ENCODE data around the gene NRP1. TPM values are rescaled to one million over a fixed set of nuclear protein-coding genes. Genes with fewer than 3 reads are reported as not detected.
"Not testable (repeated sequence)": the region's sequence is repeated elsewhere in the genome, so short reads cannot be mapped to it uniquely, and the experiment has no call there.

Gene NRP1
- polyA plus RNA-seq, 2 donors: 2.6 to 4.6 TPM

DNA sequence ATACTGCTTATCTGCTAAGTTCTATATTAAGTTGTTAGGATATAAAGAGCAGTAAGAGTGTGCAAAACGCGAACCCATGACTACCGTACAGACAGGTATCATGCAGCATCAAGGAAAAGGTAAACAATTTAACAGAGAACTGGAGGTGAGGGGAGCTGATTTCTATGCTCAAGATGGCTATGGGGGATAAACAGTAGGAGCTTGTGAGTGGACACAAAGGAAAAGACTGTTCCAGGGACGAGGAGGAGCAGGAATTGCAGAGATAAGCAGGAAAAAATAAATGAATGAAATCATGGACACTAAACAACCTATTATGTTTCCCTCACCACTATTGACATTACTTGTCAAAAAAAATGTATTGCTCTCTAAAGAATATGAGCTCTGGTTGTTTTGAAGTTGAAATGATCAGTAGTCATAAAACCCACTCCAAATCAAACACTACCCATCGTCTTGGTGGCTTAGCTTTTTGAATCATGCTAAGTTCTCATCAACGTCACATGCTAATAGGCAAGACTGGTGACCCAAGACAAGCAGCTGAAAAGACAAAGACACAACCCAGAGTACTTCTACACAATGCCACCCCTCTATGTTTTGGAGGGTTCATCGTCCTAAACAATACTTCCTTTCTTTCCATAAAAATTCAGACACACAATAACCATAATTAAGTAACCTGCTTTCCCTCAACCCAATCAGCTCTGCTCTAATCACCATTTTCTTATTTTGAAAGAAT, 102.7 kb downstream of the NRP1 start:
- no peaks in the 10 kb centered on the region for H3K36me3 ChIP-seq (ENCODE audit: control insufficient read depth in 2 of 2, insufficient read depth in 2 of 2, low read length in 1 of 2)

DNA sequence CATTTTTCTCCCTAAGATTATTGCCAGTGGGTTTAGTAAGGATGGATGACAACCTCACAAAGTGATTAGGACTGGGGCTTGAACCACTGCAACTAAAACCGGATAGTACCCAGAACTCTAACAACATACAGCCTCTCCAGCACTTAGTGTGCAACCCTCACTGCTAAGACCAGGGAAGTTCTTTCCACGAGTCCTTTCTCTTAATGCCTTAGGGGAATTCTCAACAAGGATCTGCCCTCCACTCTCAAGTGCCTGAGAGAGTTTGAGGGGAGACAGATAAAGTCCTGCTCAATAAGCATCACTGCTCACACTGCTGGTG, 104.6 kb downstream of the NRP1 start:
- WGBS, 2 donors: 55 to 62% methylated on average over 2 of the region's 2 CpGs
- H3K27ac ChIP-seq (ENCODE audit: low read depth in 2 of 2, low read length in 1 of 2): no peak overlapping the region

More for the DNA sequence above, 102.7 kb downstream of the NRP1 start:
- WGBS, 2 donors: 87 to 95% methylated on average over 7 of the region's 7 CpGs
- no peaks in the 10 kb centered on the region for H3K4me1 ChIP-seq (ENCODE audit: control insufficient read depth in 2 of 2, insufficient read depth in 2 of 2, low read length in 1 of 2)
- H3K4me3 ChIP-seq (ENCODE audit: low read depth in 1 of 2, low read length in 2 of 2): no peak overlapping the region
- H3K27ac ChIP-seq (ENCODE audit: low read depth in 2 of 2, low read length in 1 of 2): no peak overlapping the region
- H3K27me3 ChIP-seq (ENCODE audit: control insufficient read depth in 1 of 2, insufficient read depth in 2 of 2, low read length in 2 of 2): no peaks in the 10 kb centered on the region
- H3K9me3 ChIP-seq (ENCODE audit: control insufficient read depth in 2 of 2, insufficient read depth in 1 of 2, low read depth in 1 of 2, low read length in 1 of 2): no peaks in the 10 kb centered on the region

DNA sequence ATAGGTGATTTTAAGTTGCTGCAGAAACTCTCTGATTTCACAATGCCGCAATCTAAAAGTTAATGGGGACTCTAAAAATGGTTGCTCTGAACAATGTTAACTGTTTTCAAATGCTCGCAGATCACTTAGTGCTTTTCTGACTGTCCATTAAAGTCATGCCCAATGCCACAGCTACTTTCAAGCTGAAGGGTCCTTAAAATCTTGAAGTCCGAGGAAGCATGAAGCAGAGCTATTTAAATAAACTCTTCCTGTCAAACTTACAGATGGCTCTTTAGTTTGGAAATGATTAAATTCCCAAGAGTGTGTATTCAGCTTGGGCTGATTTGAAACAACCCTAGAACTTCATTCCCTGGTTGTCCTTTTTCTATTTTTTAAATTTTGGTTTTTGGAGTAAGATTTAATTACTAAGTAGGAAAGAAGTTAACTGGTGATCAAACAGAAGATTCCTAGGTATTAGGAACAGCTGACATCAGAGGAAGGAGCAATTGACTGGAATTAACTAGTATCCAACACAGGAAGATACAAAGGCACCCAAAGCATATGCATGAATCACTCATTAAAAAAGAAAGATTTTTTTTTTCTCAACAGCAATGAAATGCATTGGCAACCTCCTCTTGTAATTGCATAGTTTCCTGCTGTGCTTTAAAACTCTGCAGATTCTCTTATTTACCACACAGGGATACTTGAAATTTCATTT, 105.1 kb downstream of the NRP1 start:
- no peaks in the 10 kb centered on the region for H3K36me3 ChIP-seq (ENCODE audit: control insufficient read depth in 2 of 2, insufficient read depth in 2 of 2, low read length in 1 of 2)

More for the DNA sequence above, 104.6 kb downstream of the NRP1 start:
- Histone ChIP-seq H3K4me1 (ENCODE audit: control insufficient read depth in 2 of 2, insufficient read depth in 2 of 2, low read length in 1 of 2) (no peaks in the 10 kb centered on the region), H3K9me3 (ENCODE audit: control insufficient read depth in 2 of 2, insufficient read depth in 1 of 2, low read depth in 1 of 2, low read length in 1 of 2) (no peaks in the 10 kb centered on the region), H3K27me3 (ENCODE audit: control insufficient read depth in 1 of 2, insufficient read depth in 2 of 2, low read length in 2 of 2) (no peaks in the 10 kb centered on the region), H3K4me3 (ENCODE audit: low read depth in 1 of 2, low read length in 2 of 2) (no peak overlapping the region), H3K36me3 (ENCODE audit: control insufficient read depth in 2 of 2, insufficient read depth in 2 of 2, low read length in 1 of 2) (no peaks in the 10 kb centered on the region)

DNA sequence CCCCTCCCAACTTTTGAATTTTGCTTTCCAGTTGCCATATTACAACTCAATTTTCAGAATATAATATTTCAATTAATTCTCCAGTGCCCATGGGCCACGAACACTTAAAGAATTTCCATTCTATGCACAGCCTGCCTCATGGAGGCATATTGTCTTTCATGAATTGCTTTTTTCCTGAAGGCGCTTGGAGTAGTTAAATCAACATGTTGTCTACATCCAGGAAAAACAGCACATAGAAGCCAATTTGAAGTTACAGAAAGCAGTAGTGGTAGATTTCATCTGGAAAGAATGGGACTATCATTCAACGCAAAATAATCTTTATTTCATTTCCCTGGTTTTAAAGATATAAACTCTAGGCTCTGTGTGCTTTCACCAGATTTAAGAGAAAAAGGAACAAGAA, 106.0 kb downstream of the NRP1 start:
- WGBS, 2 donors: 88 to 92% methylated on average over 3 of the region's 3 CpGs
- no peaks in the 10 kb centered on the region for H3K4me1 ChIP-seq (ENCODE audit: control insufficient read depth in 2 of 2, insufficient read depth in 2 of 2, low read length in 1 of 2)
- H3K27me3 ChIP-seq (ENCODE audit: control insufficient read depth in 1 of 2, insufficient read depth in 2 of 2, low read length in 2 of 2): no peaks in the 10 kb centered on the region
- no peaks in the 10 kb centered on the region for H3K9me3 ChIP-seq (ENCODE audit: control insufficient read depth in 2 of 2, insufficient read depth in 1 of 2, low read depth in 1 of 2, low read length in 1 of 2)
- no peak overlapping the region for H3K4me3 ChIP-seq (ENCODE audit: low read depth in 1 of 2, low read length in 2 of 2)
- H3K36me3 ChIP-seq (ENCODE audit: control insufficient read depth in 2 of 2, insufficient read depth in 2 of 2, low read length in 1 of 2): no peaks in the 10 kb centered on the region
- no peak overlapping the region for H3K27ac ChIP-seq (ENCODE audit: low read depth in 2 of 2, low read length in 1 of 2)

More for the DNA sequence above, 105.1 kb downstream of the NRP1 start:
- 81 to 87% methylated on average over 3 of the region's 3 CpGs for WGBS, 2 donors
- no peaks in the 10 kb centered on the region for H3K9me3 ChIP-seq (ENCODE audit: control insufficient read depth in 2 of 2, insufficient read depth in 1 of 2, low read depth in 1 of 2, low read length in 1 of 2)
- no peaks in the 10 kb centered on the region for H3K27me3 ChIP-seq (ENCODE audit: control insufficient read depth in 1 of 2, insufficient read depth in 2 of 2, low read length in 2 of 2)
- H3K4me1 ChIP-seq (ENCODE audit: control insufficient read depth in 2 of 2, insufficient read depth in 2 of 2, low read length in 1 of 2): no peaks in the 10 kb centered on the region
- H3K4me3 ChIP-seq (ENCODE audit: low read depth in 1 of 2, low read length in 2 of 2): no peak overlapping the region
- no peak overlapping the region for H3K27ac ChIP-seq (ENCODE audit: low read depth in 2 of 2, low read length in 1 of 2)

DNA sequence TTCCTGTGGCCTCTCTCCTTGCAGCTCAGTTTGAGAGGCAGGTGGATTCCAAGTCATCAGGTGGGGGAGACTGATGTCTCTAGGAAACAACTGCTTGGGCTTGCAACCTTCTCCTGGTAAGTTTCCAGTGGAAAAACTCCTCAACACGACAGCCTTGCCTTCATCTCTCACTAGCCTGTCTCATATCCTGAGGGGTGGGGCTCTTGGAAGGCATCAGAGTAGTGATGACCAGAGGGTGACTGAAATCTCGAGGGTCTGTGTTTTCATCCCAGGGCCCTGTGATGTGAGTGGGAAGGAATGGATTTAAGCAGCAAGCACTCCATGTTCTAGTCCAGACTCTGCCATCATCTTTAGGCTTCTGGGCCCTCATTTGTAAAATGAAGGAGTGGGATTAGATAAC, 107.0 kb downstream of the NRP1 start:
- no peaks in the 10 kb centered on the region for H3K4me1 ChIP-seq (ENCODE audit: control insufficient read depth in 2 of 2, insufficient read depth in 2 of 2, low read length in 1 of 2)
- H3K27ac ChIP-seq (ENCODE audit: low read depth in 2 of 2, low read length in 1 of 2): no peak overlapping the region
- no peak overlapping the region for H3K4me3 ChIP-seq (ENCODE audit: low read depth in 1 of 2, low read length in 2 of 2)
- no peaks in the 10 kb centered on the region for H3K36me3 ChIP-seq (ENCODE audit: control insufficient read depth in 2 of 2, insufficient read depth in 2 of 2, low read length in 1 of 2)
- no peaks in the 10 kb centered on the region for H3K9me3 ChIP-seq (ENCODE audit: control insufficient read depth in 2 of 2, insufficient read depth in 1 of 2, low read depth in 1 of 2, low read length in 1 of 2)
- WGBS, 2 donors: 27 to 50% methylated on average over 2 of the region's 2 CpGs
- no peaks in the 10 kb centered on the region for H3K27me3 ChIP-seq (ENCODE audit: control insufficient read depth in 1 of 2, insufficient read depth in 2 of 2, low read length in 2 of 2)

DNA sequence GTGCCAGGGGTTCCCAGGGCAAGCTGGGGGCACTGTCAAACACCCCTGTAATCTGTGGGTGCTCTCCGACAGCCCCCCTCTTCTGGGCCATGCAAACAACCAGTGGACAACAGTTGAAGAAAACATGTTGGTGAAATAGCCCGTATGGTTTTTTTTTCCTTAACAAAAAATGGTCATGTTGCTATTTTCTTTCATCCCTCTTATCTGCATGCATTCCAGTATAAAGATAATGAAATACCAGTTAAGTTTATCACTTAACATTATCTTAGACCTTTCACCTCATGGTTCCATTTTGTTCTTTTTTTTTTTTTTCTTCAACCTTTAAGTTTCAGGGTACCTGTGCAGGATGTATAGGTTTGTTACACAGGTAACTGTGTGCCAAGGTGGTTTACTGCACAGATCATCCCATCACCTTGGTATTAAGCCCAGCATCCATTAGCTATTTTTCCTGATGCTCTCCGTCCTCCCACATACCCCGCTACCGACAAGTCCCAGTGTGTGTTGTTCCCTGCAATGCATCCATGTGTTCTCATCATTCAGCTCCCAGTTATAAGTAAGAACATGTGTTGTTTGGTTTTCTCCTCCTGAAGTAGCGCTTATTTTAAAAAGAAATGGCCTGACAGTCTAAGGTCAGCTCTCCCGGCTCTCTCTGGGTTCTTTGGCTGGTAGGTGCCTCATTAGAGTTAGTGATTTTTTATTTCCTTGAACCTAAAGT, 110.1 kb downstream of the NRP1 start:
- H3K4me1 ChIP-seq (ENCODE audit: control insufficient read depth in 2 of 2, insufficient read depth in 2 of 2, low read length in 1 of 2): no peaks in the 10 kb centered on the region
- no peak overlapping the region for H3K27ac ChIP-seq (ENCODE audit: low read depth in 2 of 2, low read length in 1 of 2)
- H3K4me3 ChIP-seq (ENCODE audit: low read depth in 1 of 2, low read length in 2 of 2): no peak overlapping the region
- 86 to 91% methylated on average over 7 of the region's 7 CpGs for whole genome bisulfite sequencing, 2 donors
- no peaks in the 10 kb centered on the region for H3K9me3 ChIP-seq (ENCODE audit: control insufficient read depth in 2 of 2, insufficient read depth in 1 of 2, low read depth in 1 of 2, low read length in 1 of 2)
- H3K27me3 ChIP-seq (ENCODE audit: control insufficient read depth in 1 of 2, insufficient read depth in 2 of 2, low read length in 2 of 2): no peaks in the 10 kb centered on the region
- H3K36me3 ChIP-seq (ENCODE audit: control insufficient read depth in 2 of 2, insufficient read depth in 2 of 2, low read length in 1 of 2): no peaks in the 10 kb centered on the region

DNA sequence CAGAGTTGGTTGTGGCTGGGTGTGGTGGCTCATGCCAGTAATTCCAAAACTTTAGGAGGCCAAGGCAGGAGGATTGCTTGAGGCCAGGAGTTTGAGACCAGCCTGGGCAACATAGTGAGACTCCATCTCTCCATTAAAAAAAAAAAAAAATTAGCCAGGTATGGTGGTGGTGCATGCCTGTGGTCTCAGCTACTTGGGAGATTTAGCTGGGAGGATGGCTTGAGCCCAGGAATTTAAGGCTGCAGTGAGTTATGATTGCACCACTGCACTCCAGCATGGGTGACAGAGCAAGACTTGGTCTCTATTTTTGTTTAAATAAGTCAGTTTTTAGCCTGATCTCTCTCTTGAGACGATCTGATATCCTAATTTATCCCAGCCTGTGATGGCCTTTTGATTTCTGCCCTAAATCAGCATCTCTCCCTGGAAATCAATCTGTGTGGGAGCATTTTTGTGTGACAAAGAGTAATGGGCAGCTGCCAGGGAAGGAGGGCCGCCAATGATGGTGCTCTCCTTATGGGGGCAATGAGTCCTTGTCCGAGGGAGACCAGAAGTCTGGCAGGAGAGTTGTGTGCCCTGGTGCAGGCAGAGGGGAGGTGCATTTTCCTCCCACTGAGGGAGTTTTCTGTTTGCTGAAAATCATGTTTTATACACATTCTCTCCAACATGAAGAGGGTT, 111.0 kb downstream of the NRP1 start:
- Histone ChIP-seq H3K36me3 (ENCODE audit: control insufficient read depth in 2 of 2, insufficient read depth in 2 of 2, low read length in 1 of 2) (no peaks in the 10 kb centered on the region), H3K4me1 (ENCODE audit: control insufficient read depth in 2 of 2, insufficient read depth in 2 of 2, low read length in 1 of 2) (no peaks in the 10 kb centered on the region), H3K27me3 (ENCODE audit: control insufficient read depth in 1 of 2, insufficient read depth in 2 of 2, low read length in 2 of 2) (no peaks in the 10 kb centered on the region), H3K27ac (ENCODE audit: low read depth in 2 of 2, low read length in 1 of 2) (no peak overlapping the region), H3K9me3 (ENCODE audit: control insufficient read depth in 2 of 2, insufficient read depth in 1 of 2, low read depth in 1 of 2, low read length in 1 of 2) (no peaks in the 10 kb centered on the region), H3K4me3 (ENCODE audit: low read depth in 1 of 2, low read length in 2 of 2) (no peak overlapping the region)
- WGBS, 2 donors: 77 to 78% methylated on average over 3 of the region's 3 CpGs

DNA sequence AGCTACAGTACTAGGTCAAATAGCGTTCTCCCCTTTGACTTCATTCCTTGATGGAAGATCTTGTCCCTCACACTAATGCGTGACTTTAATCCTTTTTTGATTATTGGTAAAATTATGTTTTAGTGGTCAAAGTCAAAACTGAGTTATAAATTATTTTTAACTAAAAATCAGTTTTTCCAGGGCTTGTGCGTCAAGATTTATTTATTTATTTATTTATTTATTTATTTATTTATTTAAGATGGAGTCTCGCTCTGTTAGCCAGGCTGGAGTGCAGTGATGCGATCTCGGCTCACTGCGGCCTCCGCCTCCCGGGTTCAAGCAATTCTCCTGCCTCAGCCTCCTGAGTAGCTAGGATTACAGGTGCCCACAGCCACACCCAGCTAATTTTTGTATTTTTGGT, 112.2 kb downstream of the NRP1 start:
- H3K36me3 ChIP-seq (ENCODE audit: control insufficient read depth in 2 of 2, insufficient read depth in 2 of 2, low read length in 1 of 2): not testable (repeated sequence)
- 87 to 93% methylated on average over 9 of the region's 9 CpGs for WGBS, 2 donors

DNA sequence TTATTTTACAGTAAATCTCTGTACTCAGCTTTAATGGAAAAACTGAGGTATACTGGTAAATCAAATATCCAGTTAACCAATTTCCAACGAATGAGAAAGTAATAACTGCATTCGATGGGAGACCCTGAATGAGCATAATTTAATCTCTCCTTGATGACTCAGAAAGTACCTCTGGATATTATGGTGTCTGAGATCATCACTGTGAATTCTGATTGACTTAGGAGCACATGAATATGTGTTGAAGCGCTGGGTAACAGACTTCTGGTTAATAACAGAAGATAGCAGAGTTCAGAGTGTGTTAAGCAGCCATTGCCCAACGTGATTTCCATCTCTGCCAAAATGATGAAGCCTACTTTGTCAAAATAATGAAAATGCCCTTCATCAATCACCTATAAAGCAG, 116.6 kb downstream of the NRP1 start:
- Histone ChIP-seq H3K4me3 (ENCODE audit: low read depth in 1 of 2, low read length in 2 of 2) (no peak overlapping the region), H3K27ac (ENCODE audit: low read depth in 2 of 2, low read length in 1 of 2) (no peak overlapping the region), H3K9me3 (ENCODE audit: control insufficient read depth in 2 of 2, insufficient read depth in 1 of 2, low read depth in 1 of 2, low read length in 1 of 2) (no peaks in the 10 kb centered on the region), H3K4me1 (ENCODE audit: control insufficient read depth in 2 of 2, insufficient read depth in 2 of 2, low read length in 1 of 2) (no peaks in the 10 kb centered on the region), H3K27me3 (ENCODE audit: control insufficient read depth in 1 of 2, insufficient read depth in 2 of 2, low read length in 2 of 2) (no peaks in the 10 kb centered on the region), H3K36me3 (ENCODE audit: control insufficient read depth in 2 of 2, insufficient read depth in 2 of 2, low read length in 1 of 2) (no peaks in the 10 kb centered on the region)
- 75 to 77% methylated on average over 4 of the region's 4 CpGs for WGBS, 2 donors

More for the DNA sequence above, 112.2 kb downstream of the NRP1 start:
- not testable (repeated sequence) for H3K4me1 ChIP-seq (ENCODE audit: control insufficient read depth in 2 of 2, insufficient read depth in 2 of 2, low read length in 1 of 2); H3K27me3 ChIP-seq (ENCODE audit: control insufficient read depth in 1 of 2, insufficient read depth in 2 of 2, low read length in 2 of 2); H3K9me3 ChIP-seq (ENCODE audit: control insufficient read depth in 2 of 2, insufficient read depth in 1 of 2, low read depth in 1 of 2, low read length in 1 of 2); H3K4me3 ChIP-seq (ENCODE audit: low read depth in 1 of 2, low read length in 2 of 2); H3K27ac ChIP-seq (ENCODE audit: low read depth in 2 of 2, low read length in 1 of 2)

Measured in esophagus (tissue), 2 donors.